Bronchial epithelial cell (primary cell): ENCODE data around the gene DIAPH3. TPM values are rescaled to one million over a fixed set of nuclear protein-coding genes. Genes with fewer than 3 reads are reported as not detected.
"Not testable (repeated sequence)": the region's sequence is repeated elsewhere in the genome, so short reads cannot be mapped to it uniquely, and the experiment has no call there.

Experiments used
- DNase-seq: peaks from one replicate; pipeline ENCODE4 v3.0.0-alpha.2; 2010; ENCODE audit warnings: low read depth
- FAIRE-seq: peaks from 2 replicates; lab custom pipeline; 2011; peaks lifted over from hg19 to GRCh38; lab: Jason Lieb, UNC
- H3K27me3 ChIP-seq: 2 replicates; pipeline ENCODE4 v1.5.1; 2011; ENCODE audit warnings: low read length; ENCODE audit not compliant: control insufficient read depth, insufficient read depth
- H3K36me3 ChIP-seq: 2 replicates; pipeline ENCODE4 v1.5.1; 2011; ENCODE audit warnings: low read length; ENCODE audit not compliant: control insufficient read depth, insufficient read depth
- H3K4me3 ChIP-seq: 2 replicates; pipeline ENCODE4 v1.5.1; 2011; ENCODE audit warnings: mild to moderate bottlenecking, low read depth, low read length, control low read depth
- total RNA-seq: library from RNA; depleted of rRNA; stranded (reverse); fragments of >200 nt; gene quantifications from 2 replicates; pipeline ENCODE4 v1.2.1, GENCODE V29; 2014
- TF ChIP-seq, protein P1 (sequence below): IDR thresholded peaks from 2 replicates; pipeline ENCODE4 v1.5.1; 2011; ENCODE audit warnings: mild to moderate bottlenecking, moderate library complexity, low read length, control low read depth, inconsistent platforms; ENCODE audit not compliant: insufficient read depth, severe bottlenecking

DIAPH3 gene
- total RNA-seq, 1 donor from 2014 or later: 0.26 TPM

DNA sequence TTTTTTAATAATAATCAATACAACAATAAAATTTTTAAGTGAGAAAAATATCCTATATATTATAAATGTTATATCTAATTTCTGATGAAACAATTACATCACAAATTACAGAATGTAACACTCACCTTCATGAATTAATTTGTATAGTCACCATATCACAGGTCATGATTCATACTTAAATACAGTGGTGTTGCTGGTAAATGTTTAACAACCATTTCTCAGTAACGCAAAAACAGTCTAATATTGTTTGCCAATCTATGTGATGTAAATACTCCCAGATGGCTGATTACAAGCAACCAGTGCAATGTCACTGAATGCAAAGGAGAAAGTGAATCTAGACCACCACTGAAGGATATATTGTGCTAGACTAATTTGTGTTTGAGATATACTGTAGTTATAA is 97.5 kb downstream of the DIAPH3 start:
- Histone ChIP-seq H3K36me3 (no peaks in the 10 kb centered on the region), H3K27me3 (no peaks in the 10 kb centered on the region), H3K4me3 (no peak overlapping the region)
- DNase-seq: peak; percentile 17
- FAIRE-seq: no peak
- TF ChIP-seq, protein P1, sequence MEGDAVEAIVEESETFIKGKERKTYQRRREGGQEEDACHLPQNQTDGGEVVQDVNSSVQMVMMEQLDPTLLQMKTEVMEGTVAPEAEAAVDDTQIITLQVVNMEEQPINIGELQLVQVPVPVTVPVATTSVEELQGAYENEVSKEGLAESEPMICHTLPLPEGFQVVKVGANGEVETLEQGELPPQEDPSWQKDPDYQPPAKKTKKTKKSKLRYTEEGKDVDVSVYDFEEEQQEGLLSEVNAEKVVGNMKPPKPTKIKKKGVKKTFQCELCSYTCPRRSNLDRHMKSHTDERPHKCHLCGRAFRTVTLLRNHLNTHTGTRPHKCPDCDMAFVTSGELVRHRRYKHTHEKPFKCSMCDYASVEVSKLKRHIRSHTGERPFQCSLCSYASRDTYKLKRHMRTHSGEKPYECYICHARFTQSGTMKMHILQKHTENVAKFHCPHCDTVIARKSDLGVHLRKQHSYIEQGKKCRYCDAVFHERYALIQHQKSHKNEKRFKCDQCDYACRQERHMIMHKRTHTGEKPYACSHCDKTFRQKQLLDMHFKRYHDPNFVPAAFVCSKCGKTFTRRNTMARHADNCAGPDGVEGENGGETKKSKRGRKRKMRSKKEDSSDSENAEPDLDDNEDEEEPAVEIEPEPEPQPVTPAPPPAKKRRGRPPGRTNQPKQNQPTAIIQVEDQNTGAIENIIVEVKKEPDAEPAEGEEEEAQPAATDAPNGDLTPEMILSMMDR: no peak

DNA sequence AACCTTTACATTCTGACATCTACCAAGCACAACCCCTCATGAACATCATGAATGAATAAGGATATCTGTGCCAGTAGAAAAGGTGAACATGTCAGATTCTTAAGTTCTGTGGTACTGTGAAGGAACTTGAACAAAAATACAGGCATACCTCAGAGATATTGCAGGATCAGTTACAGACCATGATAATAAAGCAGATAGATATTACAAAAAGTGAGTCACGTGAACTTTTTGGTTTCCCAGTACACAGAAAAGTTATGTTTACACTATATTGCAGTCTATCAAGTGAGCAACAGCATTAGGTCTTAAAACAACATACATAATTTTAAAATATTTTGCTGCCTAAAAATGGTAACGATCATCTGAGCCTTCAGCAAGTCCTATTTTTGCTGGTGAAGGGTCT is 101.2 kb downstream of the DIAPH3 start:
- DNase-seq (no peak), FAIRE-seq (no peak)
- TF ChIP-seq, protein P1: no peak
- no peaks in the 10 kb centered on the region for H3K36me3 ChIP-seq
- no peak overlapping the region for H3K4me3 ChIP-seq
- H3K27me3 ChIP-seq: no peaks in the 10 kb centered on the region

GRCh38 chr13:60061737-60062136 is 102.0 kb downstream of the DIAPH3 start:
- no peaks in the 10 kb centered on the region for H3K36me3 ChIP-seq
- no peak for FAIRE-seq
- TF ChIP-seq, protein P1: no peak
- H3K4me3 ChIP-seq: no peak overlapping the region
- DNase-seq: no peak
- H3K27me3 ChIP-seq: no peaks in the 10 kb centered on the region

- TF ChIP-seq, protein P1: no peak
- FAIRE-seq (no peak), DNase-seq (no peak)
- H3K27me3 ChIP-seq: no peaks in the 10 kb centered on the region
- H3K4me3 ChIP-seq: no peak overlapping the region
- H3K36me3 ChIP-seq: no peaks in the 10 kb centered on the region
Measured at GRCh38 chr13:60051754-60052285, 111.9 kb downstream of the DIAPH3 start.

GRCh38 chr13:60048353-60048752 is 115.4 kb downstream of the DIAPH3 start:
- H3K4me3 ChIP-seq, DNase-seq, FAIRE-seq, H3K36me3 ChIP-seq, H3K27me3 ChIP-seq: not testable (repeated sequence)

GRCh38 chr13:60047918-60048317 is 115.8 kb downstream of the DIAPH3 start:
- TF ChIP-seq, protein P1: no peak
- DNase-seq: peak; percentile 8
- no peak overlapping the region for H3K4me3 ChIP-seq
- H3K27me3 ChIP-seq: no peaks in the 10 kb centered on the region
- no peaks in the 10 kb centered on the region for H3K36me3 ChIP-seq
- FAIRE-seq: no peak
